LNCAP (cell line): ENCODE measurements around the gene CPNE8.

ENCODE experiments used
- TF ChIP-seq, protein P1 (sequence below): fragments of 450-650 bp; IDR thresholded peaks from 2 replicates; pipeline ENCODE4 v1.5.1; 2017; ENCODE audit warnings: mild to moderate bottlenecking

CPNE8 gene

DNA sequence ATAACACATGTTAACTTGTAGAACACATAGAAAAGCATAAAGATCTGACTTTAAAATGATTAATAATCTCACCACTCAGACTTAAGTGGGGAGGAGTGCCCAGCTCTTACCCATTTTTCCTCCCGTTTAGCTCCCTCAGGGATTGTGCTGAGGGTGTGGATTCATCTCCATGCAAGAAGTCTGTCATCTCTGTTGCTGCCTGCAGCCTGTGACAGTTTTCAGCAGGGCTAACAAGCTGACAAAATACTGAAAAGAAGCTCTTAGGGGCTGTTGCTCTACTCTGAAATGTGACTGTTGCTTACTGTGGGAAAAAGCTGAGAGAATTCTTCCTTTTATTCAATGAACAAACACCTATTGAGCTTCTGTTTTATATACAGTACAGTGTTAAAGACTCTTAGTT lies 216.2 kb downstream of the CPNE8 start:
- TF ChIP-seq, protein P1, sequence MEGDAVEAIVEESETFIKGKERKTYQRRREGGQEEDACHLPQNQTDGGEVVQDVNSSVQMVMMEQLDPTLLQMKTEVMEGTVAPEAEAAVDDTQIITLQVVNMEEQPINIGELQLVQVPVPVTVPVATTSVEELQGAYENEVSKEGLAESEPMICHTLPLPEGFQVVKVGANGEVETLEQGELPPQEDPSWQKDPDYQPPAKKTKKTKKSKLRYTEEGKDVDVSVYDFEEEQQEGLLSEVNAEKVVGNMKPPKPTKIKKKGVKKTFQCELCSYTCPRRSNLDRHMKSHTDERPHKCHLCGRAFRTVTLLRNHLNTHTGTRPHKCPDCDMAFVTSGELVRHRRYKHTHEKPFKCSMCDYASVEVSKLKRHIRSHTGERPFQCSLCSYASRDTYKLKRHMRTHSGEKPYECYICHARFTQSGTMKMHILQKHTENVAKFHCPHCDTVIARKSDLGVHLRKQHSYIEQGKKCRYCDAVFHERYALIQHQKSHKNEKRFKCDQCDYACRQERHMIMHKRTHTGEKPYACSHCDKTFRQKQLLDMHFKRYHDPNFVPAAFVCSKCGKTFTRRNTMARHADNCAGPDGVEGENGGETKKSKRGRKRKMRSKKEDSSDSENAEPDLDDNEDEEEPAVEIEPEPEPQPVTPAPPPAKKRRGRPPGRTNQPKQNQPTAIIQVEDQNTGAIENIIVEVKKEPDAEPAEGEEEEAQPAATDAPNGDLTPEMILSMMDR, result no peak

DNA sequence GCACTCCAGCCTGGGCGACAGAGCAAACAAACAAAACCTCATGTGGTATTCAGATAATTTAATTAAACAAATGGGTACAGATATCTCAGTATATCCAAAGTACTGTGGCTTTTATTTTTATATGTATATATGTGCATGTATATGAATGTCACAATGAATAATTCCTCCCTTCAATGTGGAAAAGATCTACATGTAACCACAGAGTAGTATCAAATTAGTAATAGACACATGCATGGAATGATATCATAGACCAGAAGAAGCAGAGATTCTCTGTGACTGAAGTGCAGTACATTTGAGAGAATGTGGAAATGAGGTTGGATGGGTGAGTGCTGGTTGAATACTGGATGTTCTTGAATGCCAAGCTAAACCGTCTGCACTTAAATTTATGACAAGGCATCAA lies 222.9 kb downstream of the CPNE8 start:
- TF ChIP-seq, protein P1, result no peak

DNA sequence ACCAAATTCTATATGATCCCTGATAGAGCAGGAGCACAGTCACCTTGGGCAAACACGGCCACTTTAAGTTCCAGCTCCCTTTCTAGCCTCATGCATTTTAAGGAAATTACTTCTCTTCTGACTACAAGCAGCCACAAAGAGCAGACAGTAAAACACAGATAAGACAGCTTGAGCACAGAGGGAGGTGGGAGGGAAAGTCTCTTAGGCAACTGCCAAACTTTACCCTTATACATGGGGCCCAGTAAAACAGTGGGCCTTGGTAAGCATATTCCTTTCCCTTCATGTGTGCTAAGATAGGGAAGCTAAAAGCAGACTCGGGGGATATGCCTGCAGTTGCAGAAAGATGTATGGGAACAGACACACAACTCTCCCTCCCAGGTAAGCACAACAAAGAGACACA lies 235.9 kb downstream of the CPNE8 start:
- TF ChIP-seq, protein P1, result no peak

DNA sequence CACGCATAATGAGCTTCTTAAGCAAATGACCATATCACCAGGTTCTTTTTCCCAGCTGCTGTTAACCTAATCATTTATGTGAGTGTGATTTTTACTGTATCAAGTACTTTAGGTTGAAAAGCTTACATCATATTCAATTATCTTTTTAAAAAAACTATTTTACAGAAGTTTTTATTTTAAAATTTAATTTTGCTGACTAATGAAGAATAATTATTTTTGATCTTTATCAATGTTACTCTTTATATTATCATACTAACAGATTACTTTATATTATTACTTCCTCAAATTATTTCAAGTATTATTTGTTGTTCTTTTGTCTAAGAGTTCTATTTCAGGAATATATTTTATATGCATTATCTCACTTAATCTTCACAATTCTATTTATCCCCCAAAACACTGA lies 236.3 kb downstream of the CPNE8 start:
- TF ChIP-seq, protein P1, result no peak

DNA sequence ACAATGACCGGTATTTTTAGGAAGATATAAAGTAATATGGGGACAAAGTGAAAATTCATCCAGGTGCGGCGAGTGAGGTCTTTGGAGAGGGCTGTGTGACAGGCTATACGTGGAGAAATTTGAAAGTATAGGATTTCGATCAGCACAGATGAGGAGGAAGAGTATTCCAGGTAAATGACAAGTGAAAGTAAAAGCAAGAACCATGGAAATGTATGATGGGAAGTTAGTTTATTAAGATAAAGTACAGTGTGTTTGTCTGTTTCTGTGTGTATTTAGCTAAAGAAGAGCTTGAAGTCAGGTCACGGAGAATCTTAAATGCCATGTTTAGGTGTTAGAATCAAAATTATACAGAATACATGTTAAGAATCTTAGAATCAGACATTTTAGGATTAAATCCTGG lies 239.0 kb downstream of the CPNE8 start:
- TF ChIP-seq, protein P1, result no peak

DNA sequence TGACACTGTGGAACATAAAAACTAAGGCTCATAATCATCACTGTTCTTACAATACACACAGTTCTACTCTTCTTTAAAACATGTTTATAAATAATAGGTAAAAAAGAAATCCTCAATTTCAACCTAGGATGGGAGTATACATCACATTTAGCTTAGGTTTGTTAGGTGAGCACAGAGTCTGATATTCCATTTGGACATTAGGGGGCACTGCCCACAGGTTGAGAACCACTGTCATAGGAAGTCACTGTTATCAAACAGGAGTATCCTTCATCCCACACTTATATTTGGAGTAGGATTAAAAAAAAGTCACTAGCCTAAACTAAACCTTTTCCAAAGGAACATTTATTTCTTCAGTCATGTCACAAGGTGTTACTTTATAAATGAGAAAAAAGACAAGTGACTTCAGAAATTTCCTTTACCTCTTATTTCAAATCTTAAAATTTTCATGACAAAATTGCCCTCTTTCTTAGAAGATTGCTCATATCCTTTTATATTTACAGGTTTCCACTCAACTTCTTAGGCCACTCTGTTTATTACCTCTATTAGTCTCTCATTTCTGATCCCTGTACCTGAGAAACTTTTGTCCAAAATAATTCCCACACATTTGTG lies 240.6 kb downstream of the CPNE8 start:
- TF ChIP-seq, protein P1, result peak; percentile 73

DNA sequence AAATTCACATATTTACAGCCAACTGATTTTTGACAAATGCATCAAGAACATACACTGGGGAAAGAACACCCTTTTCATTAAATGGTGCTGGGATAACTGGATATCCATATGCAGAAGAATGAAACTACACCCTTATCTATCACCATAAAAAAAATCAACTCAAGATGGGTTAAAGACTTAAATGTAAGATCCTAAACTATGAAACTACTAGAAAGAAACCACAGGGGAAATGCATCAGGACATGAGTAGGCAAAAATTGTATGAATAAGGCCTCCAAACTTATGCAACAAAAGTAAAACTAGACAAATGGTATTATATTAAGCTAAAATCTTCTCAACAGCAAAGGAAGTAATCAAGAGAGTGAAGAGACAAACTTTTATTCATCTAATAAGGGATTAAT lies 242.6 kb downstream of the CPNE8 start:
- TF ChIP-seq, protein P1, result no peak

DNA sequence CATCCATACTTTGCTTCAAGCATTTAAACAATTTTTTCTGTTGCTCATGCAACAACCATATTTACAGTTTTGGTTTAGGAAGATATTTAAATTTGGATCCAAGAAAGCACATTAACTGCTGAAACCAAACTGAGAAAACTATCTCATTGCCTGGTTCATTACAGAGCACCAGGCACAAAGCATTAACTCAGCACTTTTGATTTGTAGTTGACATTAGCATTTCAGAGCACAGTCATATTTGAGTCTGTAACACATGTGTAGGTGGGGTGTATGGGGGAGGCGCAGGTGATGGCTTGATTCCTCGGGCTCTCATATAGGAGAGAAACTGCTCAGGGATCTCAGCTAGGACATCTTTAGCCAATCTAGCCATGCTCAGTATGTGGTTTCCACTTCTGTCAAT lies 251.7 kb downstream of the CPNE8 start:
- TF ChIP-seq, protein P1, result no peak
